GM12878 (cell line): ENCODE measurements around the gene GALNTL6.

Experiments
- CHD2 ChIP-seq: IDR thresholded peaks from 2 replicates; pipeline ENCODE4 v1.6.1; 2011; ENCODE audit warnings: low read depth, low read length, improper control_type of control experiment, borderline replicate concordance
- LARP7 ChIP-seq: fragments of 450-650 bp; IDR thresholded peaks from 2 replicates; pipeline ENCODE4 v1.6.1; 2017; ENCODE audit warnings: mild to moderate bottlenecking
- POLR2A ChIP-seq: IDR thresholded peaks from 2 replicates; pipeline ENCODE4 v1.6.1; 2011; ENCODE audit warnings: low read depth, mild to moderate bottlenecking, low read length
- RAD21 ChIP-seq: IDR thresholded peaks from 2 replicates; pipeline ENCODE4 v1.6.1; 2011; ENCODE audit warnings: mild to moderate bottlenecking, low read depth, low read length, moderate library complexity; ENCODE audit not compliant: insufficient read depth
- RUNX3 ChIP-seq: IDR thresholded peaks from 2 replicates; pipeline ENCODE4 v1.6.1; 2012; ENCODE audit warnings: low read length, inconsistent platforms
- ZZZ3 ChIP-seq: IDR thresholded peaks from 2 replicates; pipeline ENCODE4 v1.6.1; 2011; ENCODE audit warnings: low read depth; ENCODE audit not compliant: control insufficient read depth, insufficient read length
- TF ChIP-seq, protein P1 (sequence below): IDR thresholded peaks from 2 replicates; pipeline ENCODE4 v1.6.1; 2012; ENCODE audit warnings: low read depth, low read length, improper control_type of control experiment
- TF ChIP-seq, protein P2 (sequence below), 3 experiments: IDR thresholded peaks in 2 of 3; conservative IDR thresholded peaks in 1 of 3; 2 replicates each; pipeline ENCODE4 v1.5.1; 2011; ENCODE audit warnings: low read depth in 3 of 3, low read length in 3 of 3, mild to moderate bottlenecking in 3 of 3, control low read depth in 2 of 3, moderate library complexity in 2 of 3, inconsistent platforms in 1 of 3, mixed read lengths in 1 of 3; ENCODE audit not compliant: control insufficient read depth in 2 of 3, insufficient read depth in 1 of 3; ENCODE audit errors: extremely low read depth in 1 of 3

DNA sequence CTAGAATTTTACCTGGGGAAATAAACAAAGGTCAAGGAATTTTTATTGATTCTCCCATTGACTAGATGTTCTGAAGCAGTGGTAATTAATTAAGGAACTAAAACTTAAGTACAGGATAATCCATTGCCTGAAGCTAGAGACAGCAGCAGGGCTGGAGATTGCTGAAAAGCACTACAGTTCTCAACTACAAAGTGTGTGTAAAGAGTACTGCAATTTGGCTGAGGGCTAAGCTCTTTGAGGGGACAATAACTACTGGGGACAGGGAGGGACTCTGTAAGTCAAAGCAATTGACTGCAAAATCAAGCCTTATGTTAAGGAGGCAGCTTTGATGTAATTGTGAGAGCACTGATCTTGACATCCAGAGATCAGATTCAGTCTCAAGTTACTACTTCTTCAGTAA is 260.4 kb downstream of the GALNTL6 start:
- TF ChIP-seq, protein P1, sequence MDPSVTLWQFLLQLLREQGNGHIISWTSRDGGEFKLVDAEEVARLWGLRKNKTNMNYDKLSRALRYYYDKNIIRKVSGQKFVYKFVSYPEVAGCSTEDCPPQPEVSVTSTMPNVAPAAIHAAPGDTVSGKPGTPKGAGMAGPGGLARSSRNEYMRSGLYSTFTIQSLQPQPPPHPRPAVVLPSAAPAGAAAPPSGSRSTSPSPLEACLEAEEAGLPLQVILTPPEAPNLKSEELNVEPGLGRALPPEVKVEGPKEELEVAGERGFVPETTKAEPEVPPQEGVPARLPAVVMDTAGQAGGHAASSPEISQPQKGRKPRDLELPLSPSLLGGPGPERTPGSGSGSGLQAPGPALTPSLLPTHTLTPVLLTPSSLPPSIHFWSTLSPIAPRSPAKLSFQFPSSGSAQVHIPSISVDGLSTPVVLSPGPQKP: no peak
- TF ChIP-seq LARP7 (no peak), CHD2 (no peak), POLR2A (no peak), RAD21 (no peak), ZZZ3 (no peak), RUNX3 (no peak)
- TF ChIP-seq, protein P2, sequence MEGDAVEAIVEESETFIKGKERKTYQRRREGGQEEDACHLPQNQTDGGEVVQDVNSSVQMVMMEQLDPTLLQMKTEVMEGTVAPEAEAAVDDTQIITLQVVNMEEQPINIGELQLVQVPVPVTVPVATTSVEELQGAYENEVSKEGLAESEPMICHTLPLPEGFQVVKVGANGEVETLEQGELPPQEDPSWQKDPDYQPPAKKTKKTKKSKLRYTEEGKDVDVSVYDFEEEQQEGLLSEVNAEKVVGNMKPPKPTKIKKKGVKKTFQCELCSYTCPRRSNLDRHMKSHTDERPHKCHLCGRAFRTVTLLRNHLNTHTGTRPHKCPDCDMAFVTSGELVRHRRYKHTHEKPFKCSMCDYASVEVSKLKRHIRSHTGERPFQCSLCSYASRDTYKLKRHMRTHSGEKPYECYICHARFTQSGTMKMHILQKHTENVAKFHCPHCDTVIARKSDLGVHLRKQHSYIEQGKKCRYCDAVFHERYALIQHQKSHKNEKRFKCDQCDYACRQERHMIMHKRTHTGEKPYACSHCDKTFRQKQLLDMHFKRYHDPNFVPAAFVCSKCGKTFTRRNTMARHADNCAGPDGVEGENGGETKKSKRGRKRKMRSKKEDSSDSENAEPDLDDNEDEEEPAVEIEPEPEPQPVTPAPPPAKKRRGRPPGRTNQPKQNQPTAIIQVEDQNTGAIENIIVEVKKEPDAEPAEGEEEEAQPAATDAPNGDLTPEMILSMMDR (IDR thresholded peaks at IDR 0.05 in 2 of 3, conservative IDR thresholded peaks at IDR 0.05 in 1 of 3; ENCODE audit: control insufficient read depth in 2 of 3, extremely low read depth in 1 of 3, insufficient read depth in 1 of 3, low read depth in 3 of 3, low read length in 3 of 3): no peak
